Thyroid gland (tissue), 4 donors: ENCODE measurements around the gene NLGN1. TPM values are rescaled to one million over a fixed set of nuclear protein-coding genes. Genes with fewer than 3 reads are reported as not detected.

Experiments
- DNase-seq, 2 donors: peaks; one replicate each; pipeline ENCODE4 v3.0.0-alpha.2; 2019
- H3K27ac ChIP-seq, 3 donors: fragments of 200-600 bp; sonication (generic); 1 replicate in 2 of 3; 2 replicates in 1 of 3; pipeline ENCODE4 v1.5.1; 2016 to 2019; ENCODE audit warnings: mild to moderate bottlenecking in 1 of 3, moderate library complexity in 1 of 3
- H3K27me3 ChIP-seq: fragments of 200-600 bp; sonication (generic); one replicate; pipeline ENCODE4 v1.5.1; 2019
- H3K36me3 ChIP-seq, 2 donors: fragments of 200-600 bp; sonication (generic); one replicate each; pipeline ENCODE4 v1.5.1; 2016 to 2019
- H3K4me1 ChIP-seq, 2 donors: fragments of 200-600 bp; sonication (generic); one replicate each; pipeline ENCODE4 v1.5.1; 2017 to 2019
- H3K4me3 ChIP-seq, 3 donors: fragments of 200-600 bp; sonication (generic); replicated peaks in 1 of 3; 1 replicate in 2 of 3; 2 replicates in 1 of 3; pipeline ENCODE4 v1.5.1; 2016; ENCODE audit warnings: mild to moderate bottlenecking in 1 of 3
- H3K9me3 ChIP-seq: fragments of 200-600 bp; sonication (generic); one replicate; pipeline ENCODE4 v1.5.1; 2017
- POLR2A ChIP-seq, 2 donors: fragments of 450-650 bp; IDR thresholded peaks; one replicate each; pipeline ENCODE4 v1.6.1; 2017; ENCODE audit warnings: antibody characterized with exemption in 2 of 2, mild to moderate bottlenecking in 2 of 2, moderate library complexity in 1 of 2
- WGBS, 2 donors: methylation state at CpG; one replicate each; pipeline ENCODE4 v1.1.5; 2017; 5-methylcytosine and 5-hydroxymethylcytosine counted together
- intact Hi-C: fragments of 100-400 bp; cut with DNase I; formaldehyde crosslinking; loops from one replicate; pipeline ENCODE4 v1.15.1; 2023
- total RNA-seq, 4 donors: library from RNA; depleted of rRNA; stranded (reverse); fragments of >200 nt; gene quantifications; one replicate each; pipeline ENCODE4 v1.2.3, GENCODE V29; 2016
- TF ChIP-seq, protein P1 (sequence below), 6 experiments: fragments of 200-600 bp in 3 of 6; fragments of 450-650 bp in 3 of 6; sonication (generic) in 3 of 6; IDR thresholded peaks; one replicate each; pipeline ENCODE4 v1.5.1; 2016 to 2019; ENCODE audit warnings: antibody characterized with exemption in 6 of 6, mild to moderate bottlenecking in 2 of 6, inconsistent platforms in 1 of 6, moderate library complexity in 1 of 6

NLGN1 gene
- total RNA-seq, 4 donors from 2014 or later, result 2.4 to 13.9 (median 2.9) TPM

DNA sequence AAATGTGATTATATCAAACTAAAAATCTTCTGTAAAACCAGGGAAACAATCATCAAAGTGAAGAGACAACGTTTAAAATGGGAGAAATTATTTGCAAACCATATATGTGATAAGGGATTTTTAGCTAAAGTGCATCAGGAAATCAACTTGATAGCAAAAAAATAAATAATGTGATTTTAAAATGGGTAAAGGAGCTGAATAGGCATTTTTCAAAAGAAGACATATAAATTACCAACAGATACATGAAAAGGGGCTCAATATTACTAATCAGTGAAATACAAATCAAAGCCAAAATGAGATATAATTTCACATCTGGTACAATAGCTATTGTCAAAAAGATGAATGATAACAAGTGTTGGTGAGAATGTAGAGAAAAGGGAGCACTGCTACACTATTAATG lies 924.0 kb downstream of the NLGN1 start:
- Histone ChIP-seq H3K4me1 (no peaks in the 10 kb centered on the region), H3K4me3 (no peak overlapping the region), H3K9me3 (no peaks in the 10 kb centered on the region), H3K27ac (no peak overlapping the region), H3K36me3 (no peaks in the 10 kb centered on the region), H3K27me3 (no peaks in the 10 kb centered on the region)
- WGBS, 2 donors, result 56 to 57% methylated on average over 1 of the region's 1 CpG
- intact Hi-C loops, result no loop called here
- TF ChIP-seq POLR2A (IDR thresholded peaks at IDR 0.05), result no peak
- TF ChIP-seq, protein P1, sequence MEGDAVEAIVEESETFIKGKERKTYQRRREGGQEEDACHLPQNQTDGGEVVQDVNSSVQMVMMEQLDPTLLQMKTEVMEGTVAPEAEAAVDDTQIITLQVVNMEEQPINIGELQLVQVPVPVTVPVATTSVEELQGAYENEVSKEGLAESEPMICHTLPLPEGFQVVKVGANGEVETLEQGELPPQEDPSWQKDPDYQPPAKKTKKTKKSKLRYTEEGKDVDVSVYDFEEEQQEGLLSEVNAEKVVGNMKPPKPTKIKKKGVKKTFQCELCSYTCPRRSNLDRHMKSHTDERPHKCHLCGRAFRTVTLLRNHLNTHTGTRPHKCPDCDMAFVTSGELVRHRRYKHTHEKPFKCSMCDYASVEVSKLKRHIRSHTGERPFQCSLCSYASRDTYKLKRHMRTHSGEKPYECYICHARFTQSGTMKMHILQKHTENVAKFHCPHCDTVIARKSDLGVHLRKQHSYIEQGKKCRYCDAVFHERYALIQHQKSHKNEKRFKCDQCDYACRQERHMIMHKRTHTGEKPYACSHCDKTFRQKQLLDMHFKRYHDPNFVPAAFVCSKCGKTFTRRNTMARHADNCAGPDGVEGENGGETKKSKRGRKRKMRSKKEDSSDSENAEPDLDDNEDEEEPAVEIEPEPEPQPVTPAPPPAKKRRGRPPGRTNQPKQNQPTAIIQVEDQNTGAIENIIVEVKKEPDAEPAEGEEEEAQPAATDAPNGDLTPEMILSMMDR (IDR thresholded peaks at IDR 0.05), result no peak
- no peak for DNase-seq

DNA sequence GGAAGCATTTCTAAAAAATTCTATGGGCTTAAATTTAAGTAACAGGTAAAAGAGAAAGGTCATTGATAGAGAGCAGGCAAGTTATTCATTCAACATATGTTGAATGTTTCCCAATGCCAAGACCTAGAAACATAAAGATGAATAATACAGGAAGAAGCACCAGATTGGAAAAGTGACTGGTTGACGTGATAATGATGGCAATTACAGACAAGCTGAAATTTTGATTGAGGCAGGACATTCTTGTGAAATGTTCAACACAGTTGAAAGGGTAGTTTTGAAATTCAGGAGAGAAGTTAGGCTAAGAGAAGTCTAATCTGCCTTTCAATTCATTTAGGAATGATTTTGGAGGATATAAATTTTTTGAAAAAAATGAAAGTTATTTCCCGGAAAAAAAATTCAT lies 925.2 kb downstream of the NLGN1 start:
- Histone ChIP-seq H3K36me3 (no peaks in the 10 kb centered on the region), H3K9me3 (no peaks in the 10 kb centered on the region), H3K4me1 (no peaks in the 10 kb centered on the region), H3K27ac (no peak overlapping the region), H3K4me3 (no peak overlapping the region), H3K27me3 (no peaks in the 10 kb centered on the region)
- WGBS, 2 donors, result 84 to 88% methylated on average over 2 of the region's 2 CpGs
- TF ChIP-seq, protein P1 (IDR thresholded peaks at IDR 0.05), result no peak
- no peak for TF ChIP-seq POLR2A (IDR thresholded peaks at IDR 0.05)
- intact Hi-C loops, result no loop called here
- no peak for DNase-seq

DNA sequence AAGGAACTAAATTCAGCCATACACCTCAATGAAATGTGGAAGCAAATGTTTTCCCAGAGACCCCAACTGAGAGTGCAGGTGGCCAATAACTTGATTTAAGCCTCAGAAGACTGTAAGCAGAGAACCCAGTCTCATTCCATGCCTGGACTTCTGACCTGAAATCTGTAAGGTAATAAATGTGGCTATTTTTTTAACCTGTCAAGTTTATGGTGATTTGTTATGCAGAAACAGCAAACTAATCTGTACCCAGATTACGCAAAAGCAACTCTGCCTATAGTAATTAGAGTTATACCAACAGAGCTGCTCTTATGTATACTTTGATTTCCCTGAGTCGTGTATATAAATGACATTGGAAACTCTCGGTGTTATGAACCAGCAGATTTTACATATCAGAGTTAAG lies 927.6 kb downstream of the NLGN1 start:
- Histone ChIP-seq H3K9me3 (no peaks in the 10 kb centered on the region), H3K4me1 (no peaks in the 10 kb centered on the region), H3K36me3 (no peaks in the 10 kb centered on the region), H3K27ac (no peak overlapping the region), H3K4me3 (no peak overlapping the region), H3K27me3 (no peaks in the 10 kb centered on the region)
- no peak for DNase-seq
- WGBS, 2 donors, result 84 to 90% methylated on average over 3 of the region's 3 CpGs
- intact Hi-C loops, result no loop called here
- TF ChIP-seq, protein P1 (IDR thresholded peaks at IDR 0.05), result no peak
- TF ChIP-seq POLR2A (IDR thresholded peaks at IDR 0.05), result no peak

DNA sequence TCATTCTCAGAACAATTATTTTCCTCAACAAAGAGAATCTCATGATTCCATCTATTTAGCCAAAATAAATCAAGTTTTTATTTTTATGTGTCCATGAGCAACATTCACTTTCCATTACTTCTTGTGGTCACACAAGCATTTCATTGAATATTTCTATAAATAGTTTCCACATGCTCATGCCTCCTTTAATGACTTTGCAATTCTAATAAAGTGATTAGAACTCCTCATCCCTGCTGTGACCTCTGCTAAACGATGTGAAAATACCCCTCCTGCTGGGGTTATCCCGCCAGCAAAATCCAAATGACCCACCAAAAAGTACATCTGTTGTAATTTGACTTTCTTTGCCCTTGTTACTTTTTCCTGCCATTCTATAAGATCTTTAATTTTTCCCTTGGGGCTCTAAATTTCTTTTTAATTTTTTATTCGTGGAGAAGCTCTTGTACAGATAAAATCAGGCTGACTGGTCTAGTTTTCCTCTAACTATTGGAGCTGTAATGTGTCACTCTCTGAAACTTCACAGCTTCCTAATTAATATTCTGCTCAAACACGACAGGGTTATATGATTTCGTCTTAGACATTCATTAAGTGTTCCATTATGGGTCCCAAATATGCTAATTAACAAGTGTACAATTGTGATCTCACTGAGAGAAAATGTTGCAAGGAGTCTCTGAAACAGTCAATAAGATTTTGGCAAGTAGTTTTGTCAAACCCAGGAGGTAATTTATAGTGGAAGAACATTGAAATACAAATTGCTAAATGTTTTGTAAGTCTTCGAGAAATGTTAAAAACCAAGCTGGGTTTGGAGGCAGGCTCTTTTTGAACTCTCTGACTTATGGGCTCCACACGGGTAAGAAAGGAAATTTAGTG lies 928.5 kb downstream of the NLGN1 start:
- intact Hi-C loops, result no loop called here

DNA sequence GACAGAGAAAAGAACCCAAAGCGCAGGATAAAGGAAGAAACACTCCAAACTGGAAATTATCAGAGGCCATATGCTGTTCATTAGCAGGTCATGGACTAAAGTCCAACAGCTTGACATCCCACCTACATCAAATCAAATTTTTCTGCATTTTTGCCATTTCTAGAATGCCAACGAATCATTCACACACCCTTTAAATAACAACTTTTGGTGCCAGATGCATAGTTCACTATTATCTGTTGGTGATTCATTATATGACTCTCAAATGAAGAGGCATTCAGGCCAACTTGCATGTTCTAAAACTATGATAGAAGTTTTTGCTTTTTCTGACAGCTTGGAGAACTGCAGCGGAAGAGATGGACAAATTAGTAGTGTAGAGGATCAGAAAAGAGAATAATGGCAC lies 931.8 kb downstream of the NLGN1 start:
- intact Hi-C loops, result no loop called here
- DNase-seq, result no peak
- 87 to 98% methylated on average over 3 of the region's 3 CpGs for WGBS, 2 donors

More for the DNA sequence above, 928.5 kb downstream of the NLGN1 start:
- DNase-seq, result no peak
- WGBS, 2 donors, result 63 to 68% methylated on average over 7 of the region's 7 CpGs
- H3K4me3 ChIP-seq, result no peak overlapping the region
- no peaks in the 10 kb centered on the region for H3K4me1 ChIP-seq
- TF ChIP-seq, protein P1 (IDR thresholded peaks at IDR 0.05), result no peak
- TF ChIP-seq POLR2A (IDR thresholded peaks at IDR 0.05), result no peak
- H3K9me3 ChIP-seq, result no peaks in the 10 kb centered on the region
- H3K27ac ChIP-seq, result no peak overlapping the region
- H3K36me3 ChIP-seq, result no peaks in the 10 kb centered on the region
- H3K27me3 ChIP-seq, result no peaks in the 10 kb centered on the region

More for the DNA sequence above, 931.8 kb downstream of the NLGN1 start:
- Histone ChIP-seq H3K27ac (no peak overlapping the region), H3K36me3 (no peaks in the 10 kb centered on the region), H3K27me3 (no peaks in the 10 kb centered on the region), H3K9me3 (no peaks in the 10 kb centered on the region), H3K4me3 (no peak overlapping the region), H3K4me1 (no peaks in the 10 kb centered on the region)
- no peak for TF ChIP-seq POLR2A (IDR thresholded peaks at IDR 0.05)
- TF ChIP-seq, protein P1 (IDR thresholded peaks at IDR 0.05), result no peak
